Adipocyte (in vitro differentiated cells): Measurements from ENCODE around the gene CARD6.

ENCODE experiments used
- DNase-seq: peaks from one replicate; pipeline ENCODE4 v3.0.0-alpha.2; 2015; ENCODE audit warnings: low read depth
- H3K27me3 ChIP-seq: replicated peaks from 2 replicates; pipeline ENCODE4 v1.7.0; 2013; ENCODE audit warnings: mild to moderate bottlenecking, low read length, moderate library complexity; ENCODE audit not compliant: control insufficient read depth, insufficient read depth
- H3K36me3 ChIP-seq: 2 replicates; pipeline ENCODE4 v1.7.0; 2013; ENCODE audit warnings: low read length, mild to moderate bottlenecking, moderate library complexity; ENCODE audit not compliant: control insufficient read depth, insufficient read depth, severe bottlenecking
- H3K4me1 ChIP-seq: 2 replicates; pipeline ENCODE4 v1.7.0; 2013; ENCODE audit warnings: mild to moderate bottlenecking, low read length, moderate library complexity; ENCODE audit not compliant: control insufficient read depth, insufficient read depth
- H3K4me3 ChIP-seq: 2 replicates; pipeline ENCODE4 v1.7.0; 2013; ENCODE audit warnings: mild to moderate bottlenecking, low read length, moderate library complexity
- H3K9ac ChIP-seq: 2 replicates; pipeline ENCODE4 v1.7.0; 2013; ENCODE audit warnings: mild to moderate bottlenecking, low read length, moderate library complexity
- H3K9me3 ChIP-seq: 2 replicates; pipeline ENCODE4 v1.7.0; 2013; ENCODE audit warnings: mild to moderate bottlenecking, low read length, moderate library complexity; ENCODE audit not compliant: control insufficient read depth

The CARD6 gene

DNA sequence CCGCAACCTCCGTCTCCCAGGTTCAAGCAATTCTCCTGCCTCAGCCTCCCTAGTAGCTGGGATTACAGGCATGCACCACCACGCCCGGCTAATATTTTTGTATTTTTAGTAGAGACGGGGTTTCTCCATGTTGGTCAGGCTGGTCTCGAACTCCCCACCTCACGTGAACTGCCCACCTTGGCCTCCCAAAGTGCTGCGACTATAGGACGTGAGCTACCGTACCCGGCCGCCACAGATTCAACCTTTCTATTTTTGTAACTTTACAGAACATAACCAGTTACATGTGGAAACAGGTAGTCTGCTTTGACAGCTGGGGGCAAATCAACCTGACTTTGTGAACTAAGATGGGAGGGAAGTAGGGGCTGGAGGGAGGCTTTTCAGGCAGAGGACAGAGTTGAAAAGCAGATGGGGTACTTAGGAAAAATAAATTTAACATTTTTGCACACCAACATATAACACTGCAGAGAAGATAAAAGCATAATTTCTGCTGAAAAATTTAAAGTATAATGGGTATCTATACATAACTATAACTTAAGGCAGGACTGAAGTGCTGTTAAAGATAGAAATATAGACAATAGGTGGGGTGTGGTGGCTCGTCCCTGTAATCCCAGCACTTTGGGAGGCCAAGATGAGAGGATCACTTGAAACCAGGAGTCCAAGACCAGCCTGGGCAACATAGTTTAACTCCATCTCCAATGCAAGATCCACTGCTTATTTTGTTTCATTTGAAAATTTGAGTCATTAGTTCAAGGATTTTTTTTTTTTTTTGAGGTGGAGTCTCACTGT lies 11.2 kb upstream of the CARD6 start:
- H3K4me1 ChIP-seq = peaks cover 33% of the 10 kb centered on the region
- H3K4me3 ChIP-seq = no peak overlapping the region
- no peak overlapping the region for H3K9ac ChIP-seq
- no peak for DNase-seq
- H3K27me3 ChIP-seq = no peaks in the 10 kb centered on the region
- H3K9me3 ChIP-seq = no peaks in the 10 kb centered on the region
- peaks cover 87% of the 10 kb centered on the region for H3K36me3 ChIP-seq

DNA sequence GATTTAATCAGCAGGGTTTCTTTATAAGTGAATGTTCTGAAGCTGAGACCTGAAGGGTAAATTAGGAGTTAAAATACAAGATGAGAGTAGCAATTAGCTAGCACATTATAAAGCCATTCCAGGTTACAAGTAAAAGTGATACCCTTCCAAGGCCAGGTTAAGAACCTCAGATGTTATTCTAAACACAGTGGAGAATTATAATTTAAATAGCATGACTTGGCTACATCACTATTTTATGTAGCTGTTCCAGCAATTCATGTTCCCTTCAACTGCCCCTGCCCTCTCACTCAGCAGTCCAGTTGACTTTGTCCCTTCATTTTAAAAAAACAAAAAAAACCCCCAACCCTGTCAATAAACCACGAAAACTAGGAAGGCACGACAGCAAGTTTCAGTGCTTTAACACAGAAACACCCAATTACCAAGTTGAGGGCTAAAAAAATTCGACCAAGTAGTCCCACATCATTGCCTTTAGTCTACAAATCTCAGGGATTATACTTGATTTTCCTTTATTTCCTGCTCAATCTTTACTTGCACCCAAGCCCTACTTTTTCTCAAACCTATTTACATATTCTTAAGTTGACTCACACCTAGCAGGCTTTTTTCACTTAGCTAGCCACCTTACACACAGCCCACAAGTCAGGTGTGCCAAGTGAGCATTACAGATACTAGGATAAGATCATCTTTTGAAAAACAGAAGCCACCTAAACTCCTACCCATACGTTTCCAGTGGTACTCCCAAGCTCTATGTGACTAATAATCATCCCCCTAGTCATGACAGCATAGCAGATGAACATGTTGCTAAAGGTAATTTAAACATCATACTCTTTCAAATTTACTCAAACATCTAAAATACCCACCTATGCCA lies 9.6 kb upstream of the CARD6 start:
- peaks cover 76% of the 10 kb centered on the region for H3K36me3 ChIP-seq
- DNase-seq = no peak
- peak overlapping the region; percentile 95 for H3K4me3 ChIP-seq
- H3K9me3 ChIP-seq = no peaks in the 10 kb centered on the region
- no peak overlapping the region for H3K9ac ChIP-seq
- H3K27me3 ChIP-seq = no peaks in the 10 kb centered on the region
- H3K4me1 ChIP-seq = peaks cover 43% of the 10 kb centered on the region

DNA sequence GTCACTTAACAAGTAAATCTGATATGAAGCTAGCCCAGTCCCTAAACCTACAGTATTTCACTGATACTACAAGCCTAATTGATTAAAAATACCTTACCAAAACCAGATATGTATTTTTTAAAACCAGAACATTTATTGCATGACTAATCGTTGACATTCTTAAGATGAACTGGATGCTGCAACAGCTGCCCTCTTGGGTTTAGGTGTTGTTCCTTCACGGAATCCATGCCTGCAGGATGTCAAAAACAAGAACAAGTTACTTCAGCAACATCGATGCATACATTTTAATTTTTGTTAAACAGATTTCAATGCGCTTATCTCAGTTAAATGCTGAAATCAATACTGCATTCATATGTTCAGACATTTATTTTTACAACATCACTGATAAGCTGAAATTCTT lies 8.8 kb upstream of the CARD6 start:
- Histone ChIP-seq H3K4me3 (peak overlapping the region; percentile 95), H3K4me1 (peaks cover 44% of the 10 kb centered on the region), H3K27me3 (no peaks in the 10 kb centered on the region), H3K36me3 (peaks cover 68% of the 10 kb centered on the region), H3K9ac (peak overlapping the region; percentile 98), H3K9me3 (no peaks in the 10 kb centered on the region)
- no peak for DNase-seq

DNA sequence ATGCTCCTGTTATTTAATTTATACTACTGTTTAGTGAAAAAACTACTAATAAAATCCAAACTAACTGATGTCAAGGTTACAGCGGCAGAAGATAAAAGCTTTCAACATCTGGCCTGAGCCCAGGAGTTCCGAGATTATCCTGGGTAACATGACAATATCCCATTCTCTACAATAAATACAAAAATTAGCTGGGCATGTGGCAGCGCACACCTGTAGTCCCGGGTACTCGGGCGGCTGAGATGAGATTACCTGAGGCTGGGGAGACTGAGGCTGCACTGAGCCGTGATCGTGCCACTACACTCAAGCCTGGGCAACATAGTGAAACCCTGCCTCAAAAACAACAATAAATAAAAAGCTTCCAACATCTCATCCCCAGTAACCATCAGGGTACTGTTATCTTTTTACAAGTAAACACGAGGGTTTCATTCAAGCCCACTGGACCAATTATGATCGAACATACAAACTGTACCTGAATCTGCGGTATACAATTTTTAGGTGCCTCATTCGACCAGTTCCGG lies 7.4 kb upstream of the CARD6 start:
- H3K4me1 ChIP-seq = peaks cover 44% of the 10 kb centered on the region
- peaks cover 54% of the 10 kb centered on the region for H3K36me3 ChIP-seq
- H3K9ac ChIP-seq = peak overlapping the region; percentile 98
- no peaks in the 10 kb centered on the region for H3K27me3 ChIP-seq
- no peak for DNase-seq
- peak overlapping the region; percentile 95 for H3K4me3 ChIP-seq
- H3K9me3 ChIP-seq = no peaks in the 10 kb centered on the region

DNA sequence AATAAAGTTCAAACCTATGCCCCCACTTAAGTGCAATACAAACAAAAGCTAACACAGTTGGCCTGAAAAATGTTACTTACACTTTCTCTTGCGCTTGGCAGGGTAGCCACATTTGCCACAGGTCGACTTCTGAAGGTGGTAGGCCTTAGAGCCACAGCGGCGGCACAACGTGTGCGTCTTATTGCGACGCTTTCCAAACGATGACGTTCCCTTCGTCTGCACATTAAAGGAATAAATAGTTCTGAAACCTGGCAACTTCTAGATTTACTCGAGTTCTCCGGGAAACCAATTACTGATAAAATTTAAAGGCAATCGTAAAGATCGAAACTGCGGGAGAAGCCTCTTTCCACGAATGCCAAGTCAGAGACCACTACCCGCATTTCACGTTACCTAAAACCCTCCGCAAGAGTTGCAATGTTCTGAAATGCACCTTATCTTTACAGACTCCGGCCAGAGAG lies 6.7 kb upstream of the CARD6 start:
- H3K9ac ChIP-seq = peak overlapping the region; percentile 98

DNA sequence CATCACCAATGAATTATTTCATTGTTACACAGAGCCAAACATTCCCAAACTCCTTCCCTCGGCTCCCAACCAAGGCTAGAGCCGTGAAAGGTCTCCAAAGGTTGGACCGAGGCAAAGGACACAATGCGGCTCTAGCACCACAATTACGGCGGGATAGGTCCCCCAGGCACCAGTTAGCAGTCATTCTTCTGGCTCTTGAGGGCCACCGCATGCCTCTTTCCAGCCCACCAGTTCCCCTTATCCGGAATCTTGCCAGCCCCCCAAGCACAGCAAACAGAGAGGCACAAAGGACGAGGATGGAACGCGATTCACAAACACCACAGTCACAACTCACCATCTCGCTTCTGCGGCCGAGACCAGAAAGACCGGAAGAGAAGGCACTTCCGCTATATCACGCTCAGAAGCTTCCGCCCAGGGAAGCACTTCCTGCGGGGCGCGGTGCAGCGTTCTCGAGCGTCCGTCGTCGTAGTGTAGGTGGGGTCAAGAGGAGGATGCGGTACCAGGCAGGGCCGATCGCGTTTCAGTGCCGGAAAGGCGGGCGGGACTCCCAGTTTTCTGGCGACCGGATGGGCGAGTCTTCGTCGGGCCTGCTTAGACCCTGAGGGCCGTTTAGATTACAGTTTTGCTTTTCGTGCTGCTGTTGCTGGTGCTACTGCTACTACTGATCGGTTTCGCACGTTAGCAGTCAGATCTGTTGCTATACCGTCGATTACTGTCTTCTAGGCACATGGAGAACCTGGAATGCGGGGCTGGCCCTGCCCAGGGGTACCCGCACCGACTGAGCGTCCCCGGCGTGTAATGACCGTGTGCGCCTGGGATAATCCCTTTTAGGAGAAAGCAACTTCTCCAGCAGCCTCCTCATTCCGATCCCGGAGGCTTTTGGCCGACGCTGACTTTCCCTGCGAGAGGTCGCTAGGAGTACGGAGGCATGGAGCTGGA lies 6.0 kb upstream of the CARD6 start, which contains the start of gene RPL37:
TSS of gene RPL37 (minus strand) at position 374 of the 939 bp plus-strand sequence. CDS start at position 337, 37 bp downstream.
- Histone ChIP-seq H3K36me3 (peaks cover 40% of the 10 kb centered on the region), H3K9ac (peak within 1 kb of the TSS; percentile 98), H3K9me3 (no peaks in the 10 kb centered on the region), H3K4me1 (peaks cover 44% of the 10 kb centered on the region), H3K27me3 (no peaks in the 10 kb centered on the region), H3K4me3 (peak within 1 kb of the TSS; percentile 95)
- DNase-seq = peak; percentile 98

More for the DNA sequence above, 6.7 kb upstream of the CARD6 start:
- DNase-seq = peak; percentile 63
- Histone ChIP-seq H3K4me3 (peak overlapping the region; percentile 95), H3K9me3 (no peaks in the 10 kb centered on the region), H3K27me3 (no peaks in the 10 kb centered on the region), H3K36me3 (peaks cover 47% of the 10 kb centered on the region), H3K4me1 (peaks cover 44% of the 10 kb centered on the region)

DNA sequence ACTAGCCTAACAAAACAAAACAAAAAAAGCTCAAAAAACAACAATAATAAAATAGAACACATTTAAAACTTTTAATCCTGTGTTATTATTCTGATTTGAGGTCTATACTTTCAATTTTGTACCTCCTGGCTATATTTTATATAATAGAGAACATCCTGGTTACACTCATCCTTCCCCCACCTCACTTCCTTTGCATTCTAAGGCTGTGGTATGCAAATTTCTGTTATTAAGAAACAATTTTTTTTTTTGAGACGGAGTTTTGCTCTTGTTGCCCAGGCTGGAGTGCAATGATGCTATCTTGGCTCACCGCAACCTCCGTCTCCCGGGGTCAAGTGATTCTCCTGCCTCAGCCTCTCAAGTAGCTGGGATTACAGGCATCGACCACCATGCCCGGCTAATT lies 3.1 kb upstream of the CARD6 start:
- Histone ChIP-seq H3K27me3 (no peaks in the 10 kb centered on the region), H3K4me3 (no peak overlapping the region), H3K9ac (no peak overlapping the region), H3K36me3 (peaks cover 11% of the 10 kb centered on the region), H3K9me3 (no peaks in the 10 kb centered on the region), H3K4me1 (peaks cover 27% of the 10 kb centered on the region)
- DNase-seq = no peak

DNA sequence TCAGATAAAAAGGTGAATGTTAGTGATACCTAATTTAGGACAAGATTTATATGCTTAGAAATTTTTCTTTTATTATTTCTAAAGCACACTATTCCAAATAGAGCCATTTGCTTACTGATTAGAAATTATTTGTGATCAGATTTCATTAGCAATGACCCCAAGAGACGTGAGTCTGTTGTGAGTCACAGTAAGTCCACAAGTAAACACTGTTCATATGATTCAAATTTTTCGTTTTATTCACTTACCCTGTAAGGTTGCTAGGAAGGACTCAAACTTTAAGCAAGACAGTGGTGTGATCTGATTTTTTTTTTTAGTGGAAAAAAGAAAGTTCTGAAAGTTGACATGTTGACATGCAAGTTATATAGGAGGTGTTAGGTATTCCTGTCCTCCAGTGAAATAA lies 1.2 kb downstream of the CARD6 start:
- Histone ChIP-seq H3K36me3 (peaks cover 32% of the 10 kb centered on the region), H3K4me1 (peaks cover 23% of the 10 kb centered on the region), H3K9me3 (no peaks in the 10 kb centered on the region), H3K27me3 (no peaks in the 10 kb centered on the region), H3K4me3 (peak overlapping the region; percentile 87), H3K9ac (peak overlapping the region; percentile 94)
- DNase-seq = peak; percentile 24

DNA sequence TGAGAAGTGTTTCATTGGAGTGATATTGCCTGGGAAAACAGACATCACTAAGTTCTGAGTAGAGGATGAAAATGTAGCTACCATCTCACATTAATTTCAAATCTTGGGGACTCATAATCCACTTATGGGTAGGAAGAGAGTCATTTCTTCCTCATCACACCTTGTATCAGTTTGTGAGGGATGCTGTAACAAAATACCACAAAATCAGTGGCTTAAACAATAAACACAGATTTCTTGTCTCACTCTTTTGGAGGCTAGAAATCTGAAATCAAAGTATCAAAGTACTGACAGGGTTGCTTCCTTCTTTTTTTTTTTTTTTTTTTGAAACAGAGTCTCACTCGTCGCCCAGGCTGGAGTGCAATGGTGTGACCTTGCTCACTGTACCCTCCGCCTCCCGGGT lies 3.4 kb downstream of the CARD6 start:
- Histone ChIP-seq H3K27me3 (no peaks in the 10 kb centered on the region), H3K36me3 (peaks cover 34% of the 10 kb centered on the region), H3K9ac (no peak overlapping the region), H3K4me3 (no peak overlapping the region), H3K4me1 (peaks cover 23% of the 10 kb centered on the region), H3K9me3 (no peaks in the 10 kb centered on the region)
- no peak for DNase-seq

DNA sequence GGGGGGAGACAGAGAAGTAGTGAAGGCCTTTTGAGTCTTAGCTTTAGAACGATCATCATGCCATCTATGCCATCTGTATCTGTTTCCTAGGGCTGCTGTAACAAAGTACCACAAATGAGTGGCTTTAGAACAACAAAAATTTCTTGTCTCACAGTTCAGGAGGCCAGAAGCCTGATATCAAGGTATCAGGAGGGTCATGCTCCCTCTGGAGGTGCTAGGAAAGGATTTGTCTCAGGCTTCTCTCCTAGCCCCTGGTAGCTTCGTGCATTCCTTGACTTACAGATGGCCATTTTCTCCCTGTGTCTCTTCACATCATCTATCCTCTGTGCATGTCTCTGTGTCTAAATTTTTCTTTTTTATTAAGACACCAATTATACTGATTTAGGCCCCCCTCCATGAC lies 5.2 kb downstream of the CARD6 start:
- H3K27me3 ChIP-seq = no peaks in the 10 kb centered on the region
- no peak for DNase-seq

More for the DNA sequence above, 5.2 kb downstream of the CARD6 start:
- Histone ChIP-seq H3K36me3 (peaks cover 41% of the 10 kb centered on the region), H3K9ac (no peak overlapping the region), H3K9me3 (no peaks in the 10 kb centered on the region), H3K4me3 (no peak overlapping the region), H3K4me1 (peaks cover 18% of the 10 kb centered on the region)
